ENCODE results near the gene IL1A. TPM values are rescaled to one million over a fixed set of nuclear protein-coding genes. Genes with fewer than 3 reads are reported as not detected.

The IL1A gene
- total RNA-seq, 1 donor from 2014 or later = not detected

DNA sequence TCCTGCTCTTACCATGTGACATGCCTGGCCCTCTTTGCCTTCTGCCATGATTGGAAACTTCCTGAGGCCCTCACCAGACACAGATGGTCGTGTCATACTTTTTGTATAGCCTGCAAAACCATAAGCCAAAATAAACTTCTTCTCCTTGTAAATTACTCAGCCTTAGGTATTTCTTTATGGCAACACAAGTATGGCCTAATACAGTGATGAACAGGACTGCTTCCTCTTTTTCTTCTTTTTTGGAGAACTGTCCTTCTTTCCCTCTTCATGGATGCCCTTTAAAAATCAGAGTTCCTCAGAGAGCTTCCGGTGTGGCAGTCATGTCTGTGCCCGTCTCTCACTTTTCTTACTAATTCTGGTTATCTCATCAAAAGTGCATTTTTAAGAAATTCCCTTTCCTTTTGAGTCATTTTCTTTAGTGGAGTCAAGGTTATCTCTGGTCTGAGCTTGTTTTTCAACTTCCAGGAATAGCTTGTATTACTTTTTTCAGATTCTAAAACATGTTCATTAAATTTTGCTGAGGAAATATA is 9.2 kb upstream of the IL1A start:
- no peak for DNase-seq (ENCODE audit: low spot score)

DNA sequence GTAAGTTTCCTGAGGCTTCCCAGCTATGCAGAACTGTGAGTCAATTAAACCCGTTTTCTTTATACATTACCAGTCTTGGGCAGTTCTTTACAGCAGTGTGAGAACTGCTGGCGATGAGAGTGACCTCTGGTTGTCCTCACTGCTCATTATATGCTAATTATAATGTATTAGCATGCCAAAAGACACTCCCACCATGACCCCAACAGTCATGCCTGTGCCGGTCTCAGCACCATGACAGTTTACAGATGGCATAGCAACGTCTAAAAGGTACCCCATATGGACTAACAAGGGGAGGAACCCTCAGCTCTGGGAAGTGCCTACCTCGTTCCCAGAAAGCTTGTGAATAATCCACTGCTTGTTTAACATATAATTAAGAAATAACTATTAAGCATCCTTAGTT is 8.1 kb upstream of the IL1A start:
- no peak for DNase-seq (ENCODE audit: low spot score)

DNA sequence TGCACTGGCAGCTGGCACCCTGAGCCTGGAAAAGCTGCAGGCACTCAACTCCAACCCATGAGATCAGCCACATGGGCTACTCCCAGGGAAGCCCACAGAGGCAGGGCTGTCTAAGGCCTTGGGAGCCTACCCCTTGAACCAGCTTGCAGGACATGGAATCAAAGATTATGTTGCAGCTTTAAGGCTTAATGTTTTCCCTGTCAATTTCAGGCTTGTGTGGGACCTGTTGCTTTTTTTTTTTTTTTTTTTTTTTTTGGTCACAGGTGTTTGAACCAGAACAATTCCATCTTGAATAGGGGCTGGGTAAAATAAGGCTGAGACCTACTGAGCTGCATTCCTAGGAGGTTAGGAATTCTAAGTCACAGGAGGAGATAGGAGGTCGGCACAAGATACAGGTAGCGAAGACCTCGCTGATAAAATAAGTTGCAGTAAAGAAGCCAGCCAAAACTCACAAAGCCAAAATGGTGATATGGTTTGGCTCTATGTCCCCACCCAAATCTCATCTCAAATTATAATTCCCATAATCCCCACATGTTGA is 7.5 kb upstream of the IL1A start:
- DNase-seq (ENCODE audit: low spot score) = no peak

DNA sequence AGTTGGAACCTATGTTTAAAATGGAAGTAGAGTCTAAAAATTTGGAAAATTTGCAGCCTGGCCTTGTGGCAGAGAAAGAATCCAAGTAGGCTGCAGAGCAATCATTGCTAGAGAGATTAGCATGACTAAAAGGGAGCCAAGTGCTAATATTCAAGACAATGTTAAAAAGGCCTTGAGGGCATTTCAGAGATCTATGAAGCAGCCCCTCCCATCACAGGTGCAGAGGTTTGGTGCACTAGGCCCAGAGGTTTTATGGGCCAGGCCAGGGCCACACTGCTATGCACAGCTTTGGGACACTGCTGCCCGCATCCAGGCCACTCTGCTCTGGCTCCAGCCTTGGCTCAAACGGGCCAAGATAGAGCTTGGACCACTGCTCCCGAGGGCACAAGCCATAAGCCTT is 6.7 kb upstream of the IL1A start:
- no peak for DNase-seq (ENCODE audit: low spot score)

DNA sequence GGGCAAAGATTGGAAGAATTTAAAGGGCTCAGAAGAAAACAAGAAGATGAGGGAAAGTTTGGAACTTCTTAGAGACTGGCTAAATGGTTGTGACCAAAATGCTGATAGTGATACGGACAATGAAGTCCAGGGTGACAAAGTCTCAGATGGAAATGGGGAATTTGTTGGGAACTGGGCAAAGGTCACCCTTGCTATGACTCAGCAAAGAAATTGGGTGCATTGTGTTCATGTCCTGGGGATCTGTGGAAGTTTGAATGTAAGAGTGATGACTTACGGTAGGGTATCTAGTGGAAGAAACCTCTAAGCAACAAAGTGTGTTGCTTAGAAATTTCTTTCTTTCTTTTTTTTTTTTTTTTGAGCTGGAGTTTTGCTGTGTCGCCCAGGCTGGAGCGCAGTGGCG is 6.0 kb upstream of the IL1A start:
- DNase-seq (ENCODE audit: low spot score) = no peak

DNA sequence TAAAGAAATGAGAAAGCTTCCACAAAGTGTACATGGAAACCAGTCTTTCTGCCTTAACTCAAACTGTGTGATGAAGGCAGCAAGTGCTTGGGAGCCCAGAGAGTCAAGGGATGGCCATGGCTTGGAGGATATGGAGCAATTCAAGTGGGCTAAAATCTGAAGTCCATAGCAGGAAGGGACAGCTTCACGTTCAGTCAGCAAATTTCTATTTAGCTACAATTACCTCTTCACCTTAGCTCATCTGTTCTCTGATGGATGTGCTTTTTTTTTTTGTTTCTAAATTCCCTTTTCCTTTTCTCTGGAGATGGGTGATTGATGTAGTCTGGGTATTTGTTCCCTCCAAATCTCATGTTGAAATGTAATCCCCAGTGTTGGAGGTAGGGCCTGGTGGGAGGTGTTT is 4.9 kb upstream of the IL1A start:
- no peak for DNase-seq (ENCODE audit: low spot score)

DNA sequence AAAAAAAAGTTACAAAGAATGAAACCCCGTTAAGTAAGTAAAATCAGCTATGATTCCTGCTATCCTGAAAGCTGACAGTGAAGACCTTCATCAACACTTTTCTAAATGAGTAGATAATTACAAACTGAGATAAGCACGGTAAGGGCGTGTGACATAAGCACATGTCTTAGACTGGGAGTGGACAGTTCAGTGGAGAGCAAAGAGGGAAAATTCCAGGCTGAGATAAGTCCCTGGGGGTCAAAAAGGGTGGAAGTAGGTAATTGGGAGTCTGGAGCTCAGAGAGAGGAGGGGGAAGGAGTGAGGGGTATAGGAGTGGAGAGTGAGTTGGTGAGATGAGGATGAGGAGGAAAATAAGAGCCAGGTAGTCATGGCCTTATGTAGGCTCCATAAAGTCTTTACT is 4.4 kb upstream of the IL1A start:
- no peak for DNase-seq (ENCODE audit: low spot score)

DNA sequence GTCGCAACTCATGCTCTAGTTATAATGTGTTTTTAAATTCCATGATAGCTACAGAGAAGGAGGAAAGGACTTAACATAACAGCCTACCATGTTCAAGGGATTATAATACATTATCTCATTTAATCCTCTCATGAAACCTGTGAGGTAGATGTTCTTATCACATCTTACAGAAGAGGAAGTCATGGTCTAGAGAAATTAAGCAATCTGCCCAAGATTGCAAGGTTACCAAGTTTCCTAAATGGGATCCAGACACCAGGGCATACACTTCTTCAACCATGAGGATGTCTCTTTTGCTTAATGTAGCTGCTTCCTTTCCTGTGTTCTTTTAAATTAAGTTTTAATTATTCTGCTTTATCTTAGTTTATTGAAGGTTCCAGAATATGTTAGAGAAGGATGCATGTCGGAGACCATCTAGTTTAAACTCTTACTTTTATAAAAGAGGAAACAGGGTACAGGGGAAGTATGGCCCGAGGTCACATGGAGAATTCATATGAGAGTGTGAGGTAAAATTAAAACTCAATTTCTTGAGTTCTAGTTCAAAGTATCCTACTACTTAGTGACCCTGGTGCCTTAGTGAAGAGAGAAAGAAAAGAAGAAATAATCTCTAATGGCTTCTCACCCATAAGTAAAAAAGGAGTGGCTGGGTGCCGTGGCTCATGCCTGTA is 3.6 kb upstream of the IL1A start:
- no peak for DNase-seq (ENCODE audit: low spot score)

DNA sequence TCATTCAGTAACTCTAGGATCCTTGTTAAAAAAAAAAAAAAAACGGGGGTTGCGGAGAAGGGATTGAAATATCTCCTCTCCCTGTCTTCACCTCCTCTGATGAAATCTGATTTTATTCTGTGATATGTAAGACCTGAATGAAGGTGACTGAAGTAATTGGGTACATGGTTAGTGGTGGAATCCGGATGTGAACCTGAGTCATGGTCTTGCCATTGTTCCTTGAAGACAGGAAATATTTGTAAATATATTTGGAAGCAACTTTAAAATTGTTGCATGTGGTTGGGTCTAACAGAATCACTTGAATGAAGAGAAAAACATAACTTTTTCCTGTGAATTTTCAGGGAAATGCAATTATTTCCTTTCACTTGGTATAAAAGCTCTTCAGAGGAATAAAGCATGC is 3.0 kb upstream of the IL1A start:
- DNase-seq (ENCODE audit: low spot score) = no peak

DNA sequence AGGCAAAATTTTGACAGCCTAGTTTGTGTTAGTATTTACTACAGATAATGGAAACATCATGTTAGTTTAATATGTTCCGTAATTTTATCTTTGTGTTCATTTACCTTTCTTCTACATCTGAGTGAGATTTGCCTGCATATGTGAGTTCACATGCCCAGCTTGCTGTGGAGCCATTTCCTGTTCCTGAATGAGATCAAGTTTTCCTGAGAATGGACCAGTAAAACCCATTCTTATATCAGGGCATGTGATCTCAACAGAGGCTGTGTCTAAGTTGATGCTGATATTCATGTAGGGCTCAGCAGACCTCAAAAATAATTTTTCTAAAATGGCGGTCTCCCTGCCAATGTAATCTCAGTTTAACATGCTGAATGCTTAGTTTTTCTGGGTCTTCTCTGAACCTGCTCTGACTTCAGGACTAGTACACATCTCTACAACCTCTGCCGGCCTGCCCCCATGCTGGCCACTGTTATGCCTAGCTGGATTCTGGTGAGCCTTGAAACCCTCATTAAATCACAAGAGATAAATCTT is 1.0 kb downstream of the IL1A start:
- no peak for DNase-seq (ENCODE audit: low spot score)

DNA sequence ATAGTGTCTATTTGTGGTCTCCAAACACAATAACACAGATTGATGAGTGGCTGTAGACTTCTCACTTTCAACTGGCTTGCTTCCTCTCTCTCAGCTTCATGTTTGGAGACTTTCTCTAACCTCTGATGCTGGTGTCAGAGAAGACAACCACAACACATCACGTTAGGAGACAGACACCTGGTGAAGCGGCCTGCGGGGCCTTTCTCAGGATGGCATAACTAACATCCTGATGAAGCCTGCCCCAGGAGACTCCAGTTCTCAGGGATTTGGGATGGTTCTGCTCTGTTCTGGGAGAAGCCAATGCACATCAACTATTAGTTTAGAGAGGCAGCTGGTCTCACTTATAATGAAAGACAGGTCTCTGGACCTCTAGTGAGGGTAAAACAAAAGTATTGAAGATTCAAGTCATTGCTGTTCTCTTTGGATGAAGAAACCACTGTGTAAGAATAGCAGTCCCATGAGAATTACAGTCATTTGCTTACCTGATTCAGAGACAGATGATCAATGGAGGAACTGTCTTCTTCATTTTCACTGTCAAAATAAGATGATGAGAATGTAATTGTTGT is 2.0 kb downstream of the IL1A start:
- no peak for DNase-seq (ENCODE audit: low spot score)

DNA sequence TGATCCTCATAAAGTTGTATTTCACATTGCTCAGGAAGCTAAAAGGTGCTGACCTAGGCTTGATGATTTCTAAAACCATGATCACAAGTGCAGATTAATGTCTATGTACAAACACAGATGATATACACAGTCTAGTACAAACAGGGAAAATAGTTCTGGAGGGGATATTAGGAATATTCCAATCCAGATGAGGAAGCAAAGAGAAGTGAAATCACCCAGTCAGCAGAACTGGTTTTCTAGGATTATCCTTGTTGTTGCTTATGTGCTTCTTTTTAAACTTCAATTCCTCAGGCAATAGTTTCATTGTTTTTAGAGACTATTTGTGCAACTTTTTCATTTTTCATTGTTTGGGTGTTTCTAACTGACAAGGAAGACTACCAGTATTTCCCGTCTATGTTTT is 4.7 kb downstream of the IL1A start:
- DNase-seq (ENCODE audit: low spot score) = no peak

DNA sequence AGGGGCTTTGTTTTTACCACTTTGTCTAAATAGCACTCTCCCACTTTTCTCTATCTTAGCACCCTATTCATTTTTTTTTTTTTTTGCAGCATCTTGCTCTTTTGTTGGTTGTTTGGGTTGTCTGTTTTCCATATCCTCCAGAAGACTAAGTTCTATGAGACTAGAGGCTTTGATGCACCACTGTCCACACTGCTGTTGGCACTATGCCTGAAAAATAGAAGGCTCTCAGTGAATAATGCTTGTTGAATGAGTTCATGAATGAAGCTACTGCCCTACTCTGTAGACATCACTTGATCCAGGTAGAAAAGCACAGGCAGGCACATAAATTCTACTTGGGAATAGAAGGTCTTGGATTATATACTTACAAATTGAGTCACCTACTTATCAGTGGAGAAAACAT is 7.3 kb downstream of the IL1A start:
- no peak for DNase-seq (ENCODE audit: low spot score)

DNA sequence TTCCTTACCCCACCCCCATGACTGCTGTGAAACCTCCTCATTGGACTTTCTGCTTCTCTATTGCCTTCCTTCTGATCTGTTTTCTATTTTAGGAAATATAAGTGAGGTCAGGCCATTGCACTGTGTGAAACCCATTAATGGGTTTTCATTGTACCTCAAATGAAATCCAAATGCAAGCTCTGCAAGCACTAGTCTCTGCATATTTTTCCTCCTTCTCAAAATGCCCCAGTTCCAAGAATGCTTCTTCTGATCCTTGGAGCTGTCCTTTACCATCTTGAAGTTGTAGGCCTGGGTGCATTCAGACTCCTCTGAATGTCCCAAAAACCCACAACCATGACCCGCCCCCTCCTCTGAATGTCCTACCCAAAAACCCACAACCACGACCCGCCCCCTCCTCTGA is 8.2 kb downstream of the IL1A start:
- DNase-seq (ENCODE audit: low spot score) = no peak

DNA sequence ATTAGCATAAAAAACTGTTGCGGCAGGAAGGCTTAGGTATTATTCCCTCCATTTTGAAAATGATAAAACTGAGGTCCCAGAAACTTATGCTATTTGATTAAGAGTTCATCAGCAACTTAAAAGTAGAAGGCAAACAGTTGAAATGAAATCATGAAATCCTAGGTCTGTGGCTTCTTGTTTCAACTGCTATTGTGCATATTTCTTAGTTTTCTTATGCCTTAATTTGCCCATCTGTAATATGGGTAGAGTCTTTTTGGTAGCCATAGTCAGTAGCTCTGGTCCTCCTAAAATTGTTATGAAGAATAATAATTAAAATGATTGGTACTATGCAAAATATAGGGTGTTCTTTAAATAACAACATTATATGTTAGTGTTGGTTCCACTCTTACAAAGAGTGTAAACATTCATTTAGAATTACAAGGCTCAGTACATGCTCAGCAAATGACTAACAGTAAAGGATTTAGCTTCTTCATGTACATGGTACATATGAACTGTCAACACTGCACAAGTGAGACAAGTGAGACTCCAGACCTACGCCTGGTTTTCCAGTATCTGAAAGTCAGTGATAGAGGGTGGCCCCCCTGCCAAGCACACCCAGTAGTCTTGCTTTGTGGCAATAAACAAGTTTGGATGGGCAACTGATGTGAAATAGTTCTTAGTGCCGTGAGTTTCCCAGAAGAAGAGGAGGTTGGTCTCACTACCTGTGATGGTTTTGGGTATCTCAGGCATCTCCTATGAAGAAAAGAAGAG is 9.6 kb downstream of the IL1A start:
- no peak for DNase-seq (ENCODE audit: low spot score)

DNA sequence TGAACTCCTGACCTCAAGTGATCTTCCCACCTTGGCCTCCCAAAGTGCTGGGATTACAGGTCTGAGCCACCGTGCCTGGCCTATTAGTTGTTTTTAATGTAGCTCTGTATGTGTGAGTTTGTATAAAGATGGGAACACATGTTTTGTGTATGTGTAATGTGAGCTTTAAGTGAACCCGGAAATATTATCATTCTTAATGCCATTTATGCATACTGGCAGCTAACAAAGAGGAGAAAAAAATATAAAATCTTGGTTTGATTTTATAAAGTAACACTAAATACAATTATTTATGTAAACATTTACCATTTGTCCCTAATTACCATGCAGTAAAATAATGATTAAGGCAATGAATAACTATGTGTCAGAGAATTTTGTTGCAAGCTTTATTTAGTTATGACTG is 10.7 kb downstream of the IL1A start:
- DNase-seq (ENCODE audit: low spot score) = no peak

DNA sequence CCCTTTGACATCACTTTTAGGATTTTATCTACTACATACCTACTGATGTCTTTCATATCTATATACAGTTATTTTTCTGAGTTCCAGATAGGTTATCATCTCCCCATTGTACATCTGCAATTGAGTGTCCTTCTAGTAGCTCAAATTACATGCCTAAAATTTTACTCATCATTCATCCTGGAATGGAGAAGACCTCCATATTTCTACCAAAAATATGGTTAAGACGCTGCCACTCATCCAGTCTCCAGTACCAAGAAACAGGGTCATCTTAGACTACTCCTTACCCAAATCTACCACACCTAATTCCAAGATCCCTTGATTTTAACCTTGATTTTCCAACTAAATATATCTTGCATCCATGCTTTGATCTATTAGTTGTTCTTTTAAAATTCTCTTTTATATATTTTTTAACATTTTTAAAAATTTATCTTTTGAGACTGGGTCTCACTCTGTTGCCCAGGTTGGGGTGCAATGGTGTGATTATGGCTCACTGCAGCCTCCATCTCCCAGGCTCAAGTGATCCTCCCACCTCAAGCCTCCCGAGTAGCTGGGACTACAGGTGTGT is 11.3 kb downstream of the IL1A start:
- no peak for DNase-seq (ENCODE audit: low spot score)

DNA sequence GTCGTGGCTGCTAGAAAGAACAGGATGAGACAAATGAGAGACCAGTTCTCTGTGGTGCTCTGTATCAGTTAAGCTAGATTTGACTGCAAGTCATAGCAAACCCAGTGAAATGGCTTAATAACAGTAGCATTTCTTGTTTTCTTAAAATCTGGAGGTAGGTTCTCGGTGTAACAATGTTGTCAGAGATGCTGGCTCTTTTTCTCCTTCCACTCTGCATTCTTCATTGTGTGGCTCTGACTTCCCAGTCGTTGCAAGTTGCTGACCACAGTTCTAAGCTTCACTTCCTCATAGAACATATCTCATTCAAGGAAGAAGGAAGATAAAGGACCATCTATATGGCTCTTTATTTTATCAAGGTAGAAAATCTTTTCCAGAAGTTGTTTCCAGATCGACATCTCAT is 12.0 kb downstream of the IL1A start:
- DNase-seq (ENCODE audit: low spot score) = no peak

DNA sequence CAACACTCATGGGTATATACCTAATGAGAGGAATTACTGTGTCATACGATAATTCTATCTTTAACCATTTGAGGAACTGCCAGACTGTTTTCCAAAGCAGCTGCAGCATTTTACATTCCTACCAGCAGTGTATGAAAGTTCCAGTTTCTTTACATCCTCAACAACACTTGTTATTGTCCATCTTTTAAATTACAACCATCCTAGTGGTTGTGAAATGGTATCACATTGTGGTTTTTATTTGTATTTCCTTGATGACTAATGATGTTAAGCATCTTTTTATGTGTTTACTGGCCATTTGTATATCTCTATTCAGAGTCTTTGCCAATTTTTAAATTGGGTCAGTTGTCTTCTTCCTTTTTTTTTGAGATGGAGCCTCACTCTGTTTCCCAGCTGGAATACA is 15.9 kb downstream of the IL1A start:
- DNase-seq (ENCODE audit: low spot score) = no peak

DNA sequence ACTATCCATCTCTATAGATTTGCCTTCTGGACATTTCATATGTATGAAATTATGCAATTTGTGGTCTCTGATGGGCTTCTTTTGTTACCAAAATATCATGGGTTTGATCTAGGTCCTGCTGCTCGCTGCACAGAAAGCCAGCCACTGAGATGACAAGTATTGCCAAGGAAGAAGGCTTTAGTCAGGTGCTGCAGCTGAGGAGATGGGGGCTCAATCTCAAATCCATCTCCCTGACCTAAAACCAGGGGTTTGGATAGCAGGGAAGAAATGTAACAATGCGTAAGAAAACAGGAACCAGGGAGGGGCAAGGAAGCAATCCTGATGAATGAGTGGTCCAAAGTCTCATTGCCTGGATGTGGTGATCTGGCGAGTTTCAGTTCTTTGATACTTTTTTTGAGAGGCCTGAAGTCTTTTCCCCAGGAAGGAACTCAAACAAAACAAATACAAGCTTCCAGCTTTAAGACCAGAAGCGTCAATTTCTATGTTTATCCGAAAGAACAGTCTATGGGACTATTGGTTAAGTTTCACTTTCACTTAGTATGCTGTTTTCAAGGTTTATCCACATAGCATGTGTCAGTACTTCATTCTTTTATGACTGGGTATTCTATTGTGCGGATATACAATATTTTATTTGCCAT is 16.5 kb downstream of the IL1A start:
- DNase-seq (ENCODE audit: low spot score) = no peak

DNA sequence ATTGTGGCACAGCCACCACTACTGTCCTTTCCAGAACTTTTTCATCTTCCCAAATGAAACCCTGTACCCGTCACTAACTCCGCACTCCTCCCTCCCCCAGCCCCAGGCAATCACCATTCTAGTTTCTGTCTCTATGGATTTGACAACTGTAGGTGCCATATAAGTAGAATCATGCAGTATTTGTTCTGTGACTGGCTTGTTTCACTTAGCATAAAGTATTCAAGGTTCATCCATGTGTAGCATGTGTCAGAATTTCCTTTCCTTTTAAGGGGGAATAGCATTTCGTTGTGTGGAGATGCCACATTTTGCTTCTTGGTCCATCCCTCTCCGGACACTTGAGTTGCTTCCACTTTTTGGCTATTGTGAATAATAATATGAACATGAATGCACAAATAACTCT is 19.0 kb downstream of the IL1A start:
- no peak for DNase-seq (ENCODE audit: low spot score)
